NT2/D1 (cell line): ENCODE results near the gene USP28.

Source experiments
- YY1 ChIP-seq: IDR thresholded peaks from 2 replicates; pipeline ENCODE4 v1.6.1; 2011; ENCODE audit not compliant: insufficient read length, insufficient read depth
- ZNF274 ChIP-seq: IDR thresholded peaks from 2 replicates; pipeline ENCODE4 v1.6.1; 2011; ENCODE audit warnings: mild to moderate bottlenecking, low read depth, low read length

DNA sequence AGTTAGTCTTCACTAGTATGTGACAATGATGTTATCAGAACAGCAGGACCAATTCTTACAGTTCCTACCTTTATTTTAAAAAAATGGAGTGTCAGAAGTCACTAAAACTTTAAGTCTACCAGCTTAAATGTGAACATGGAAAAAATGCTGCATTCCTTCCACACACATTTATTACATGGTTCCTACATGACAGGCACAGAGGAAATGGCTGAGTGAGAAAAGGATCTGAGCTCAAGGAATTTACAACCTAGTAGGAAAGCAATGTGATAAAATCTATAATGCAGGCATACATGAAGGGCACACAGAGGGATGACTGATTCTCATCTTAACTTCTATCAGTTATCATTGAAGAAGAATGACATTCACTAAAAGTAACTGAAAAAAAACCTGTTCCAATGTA is 72.8 kb downstream of the USP28 start:
- TF ChIP-seq ZNF274 (no peak), YY1 (no peak)
